Bronchial epithelial cell (primary cell): Measurements from ENCODE around the gene LKAAEAR1. TPM values are rescaled to one million over a fixed set of nuclear protein-coding genes. Genes with fewer than 3 reads are reported as not detected.
A peak's percentile ranks its signal among the peaks of the same experiment; 100 is the strongest.
"Not testable (repeated sequence)": the region's sequence is repeated elsewhere in the genome, so short reads cannot be mapped to it uniquely, and the experiment has no call there.

Experiments used
- DNase-seq: peaks from one replicate; pipeline ENCODE4 v3.0.0-alpha.2; 2010; ENCODE audit warnings: low read depth
- FAIRE-seq: peaks from 2 replicates; lab custom pipeline; 2011; peaks lifted over from hg19 to GRCh38; lab: Jason Lieb, UNC
- H3K27me3 ChIP-seq: 2 replicates; pipeline ENCODE4 v1.5.1; 2011; ENCODE audit warnings: low read length; ENCODE audit not compliant: control insufficient read depth, insufficient read depth
- H3K36me3 ChIP-seq: 2 replicates; pipeline ENCODE4 v1.5.1; 2011; ENCODE audit warnings: low read length; ENCODE audit not compliant: control insufficient read depth, insufficient read depth
- H3K4me3 ChIP-seq: 2 replicates; pipeline ENCODE4 v1.5.1; 2011; ENCODE audit warnings: mild to moderate bottlenecking, low read depth, low read length, control low read depth
- CTCF ChIP-seq: IDR thresholded peaks from 2 replicates; pipeline ENCODE4 v1.5.1; 2011; ENCODE audit warnings: mild to moderate bottlenecking, moderate library complexity, low read length, control low read depth, inconsistent platforms; ENCODE audit not compliant: insufficient read depth, severe bottlenecking
- total RNA-seq: library from RNA; depleted of rRNA; stranded (reverse); fragments of >200 nt; gene quantifications from 2 replicates; pipeline ENCODE4 v1.2.1, GENCODE V29; 2014

LKAAEAR1 gene
- total RNA-seq = 0.13 TPM in 1 of 2 replicates, not detected in the other

DNA sequence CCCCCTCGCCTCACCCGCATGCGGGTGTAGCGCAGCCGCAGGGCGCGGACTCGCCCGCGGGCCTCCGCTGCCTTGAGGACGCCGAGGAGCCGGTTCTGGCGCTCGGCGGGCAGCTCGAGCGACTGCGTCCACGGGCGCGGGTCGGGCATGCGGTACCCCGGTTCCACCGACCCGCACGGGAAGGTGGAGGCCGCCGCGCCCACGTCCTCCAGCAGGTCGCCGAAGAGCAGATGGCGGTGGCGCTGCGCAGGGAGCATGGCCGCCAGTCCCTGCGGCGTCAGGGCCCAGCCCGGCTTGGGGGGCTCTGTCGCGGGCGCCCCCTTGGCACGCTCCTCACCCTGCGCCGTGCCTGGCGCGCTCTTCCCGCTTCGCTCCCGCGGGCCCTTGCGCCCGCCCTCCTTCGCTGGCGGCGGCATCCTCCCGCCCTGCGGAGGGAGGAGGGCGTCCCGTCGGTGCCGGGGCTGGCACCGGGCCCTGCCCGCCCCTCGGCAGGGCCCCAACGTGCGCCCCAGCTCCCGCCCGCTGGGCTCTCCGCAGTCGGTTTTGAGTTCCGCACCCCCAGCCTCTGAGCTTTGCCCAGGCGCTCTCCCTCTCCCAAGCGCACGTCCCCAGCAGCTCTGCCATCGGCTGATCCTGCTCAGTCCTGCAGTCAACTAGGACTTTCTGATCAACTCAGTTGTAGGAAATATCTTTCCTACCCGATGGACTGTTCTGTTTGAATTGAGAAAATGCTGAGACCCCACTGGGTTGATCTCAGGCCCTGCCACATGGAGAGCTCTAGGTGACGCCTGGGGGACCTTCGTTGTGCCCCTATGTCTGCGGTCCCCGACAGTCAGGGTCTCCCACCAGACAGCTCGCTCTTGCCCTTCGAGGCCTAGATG, at the start of gene LKAAEAR1:
TSS of gene LKAAEAR1 (minus strand) at position 595 of the 881 bp plus-strand sequence. CDS start at position 416, 179 bp downstream.
- no peak for DNase-seq
- no peak for FAIRE-seq
- H3K36me3 ChIP-seq = no peaks in the 10 kb centered on the region
- peaks cover 19% of the 10 kb centered on the region for H3K27me3 ChIP-seq
- H3K4me3 ChIP-seq = peak within 1 kb of the TSS; percentile 36
- TF ChIP-seq CTCF = no peak

GRCh38 chr20:64131406-64131805, 47.2 kb upstream of the LKAAEAR1 start:
- FAIRE-seq (no peak), DNase-seq (peak; percentile 11)
- no peaks in the 10 kb centered on the region for H3K36me3 ChIP-seq
- peak; percentile 22 for TF ChIP-seq CTCF
- H3K4me3 ChIP-seq = no peak overlapping the region
- no peaks in the 10 kb centered on the region for H3K27me3 ChIP-seq

GRCh38 chr20:64130876-64131275, 46.7 kb upstream of the LKAAEAR1 start:
- DNase-seq = no peak
- Histone ChIP-seq H3K36me3 (no peaks in the 10 kb centered on the region), H3K4me3 (no peak overlapping the region), H3K27me3 (no peaks in the 10 kb centered on the region)
- TF ChIP-seq CTCF = no peak
- FAIRE-seq = no peak

GRCh38 chr20:64130271-64130670, 46.1 kb upstream of the LKAAEAR1 start:
- H3K4me3 ChIP-seq = no peak overlapping the region
- TF ChIP-seq CTCF = no peak
- no peaks in the 10 kb centered on the region for H3K27me3 ChIP-seq
- no peaks in the 10 kb centered on the region for H3K36me3 ChIP-seq
- DNase-seq (no peak), FAIRE-seq (no peak)

DNA sequence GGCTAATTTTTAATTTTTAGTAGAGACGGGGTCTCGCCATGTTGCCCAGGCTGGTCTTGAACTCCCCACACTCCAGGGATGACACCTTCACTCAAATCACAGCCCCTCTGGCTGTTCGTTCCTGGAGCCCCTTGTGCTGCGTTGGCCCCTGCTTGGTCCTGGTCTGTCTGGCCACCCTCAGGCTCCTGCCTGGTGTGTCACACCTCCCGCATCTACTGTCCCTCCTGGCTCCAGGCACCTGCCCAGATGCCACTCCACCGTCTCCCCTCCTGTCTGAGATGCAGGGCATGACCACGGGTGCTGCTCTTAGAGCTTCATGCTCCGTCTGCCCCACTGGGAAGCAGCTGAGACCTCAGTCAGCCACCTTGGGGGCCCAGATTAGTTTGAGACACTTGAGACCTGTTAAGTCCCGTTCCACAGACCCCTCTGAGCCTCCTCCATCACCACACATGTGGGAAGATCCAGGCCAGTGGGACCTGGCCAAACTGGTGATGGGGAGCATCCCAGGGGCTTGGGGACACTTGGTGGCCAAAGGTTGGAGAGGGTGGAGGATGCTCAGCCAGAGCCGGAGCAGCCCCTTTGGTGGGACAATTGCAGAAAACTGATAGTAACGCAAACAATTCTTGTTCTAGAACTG, 45.1 kb upstream of the LKAAEAR1 start:
- Histone ChIP-seq H3K36me3 (no peaks in the 10 kb centered on the region), H3K4me3 (no peak overlapping the region), H3K27me3 (no peaks in the 10 kb centered on the region)
- TF ChIP-seq CTCF = no peak
- DNase-seq (no peak), FAIRE-seq (no peak)

- not testable (repeated sequence) for H3K27me3 ChIP-seq, DNase-seq, FAIRE-seq, H3K4me3 ChIP-seq, H3K36me3 ChIP-seq
These were observed 39.3 kb upstream of the LKAAEAR1 start for GRCh38 chr20:64123517-64123916.

- H3K4me3 ChIP-seq, FAIRE-seq, H3K36me3 ChIP-seq, DNase-seq, H3K27me3 ChIP-seq: not testable (repeated sequence)
These were observed 38.7 kb upstream of the LKAAEAR1 start for GRCh38 chr20:64122927-64123326.
